ENCODE data around the gene PRG2.

DNA sequence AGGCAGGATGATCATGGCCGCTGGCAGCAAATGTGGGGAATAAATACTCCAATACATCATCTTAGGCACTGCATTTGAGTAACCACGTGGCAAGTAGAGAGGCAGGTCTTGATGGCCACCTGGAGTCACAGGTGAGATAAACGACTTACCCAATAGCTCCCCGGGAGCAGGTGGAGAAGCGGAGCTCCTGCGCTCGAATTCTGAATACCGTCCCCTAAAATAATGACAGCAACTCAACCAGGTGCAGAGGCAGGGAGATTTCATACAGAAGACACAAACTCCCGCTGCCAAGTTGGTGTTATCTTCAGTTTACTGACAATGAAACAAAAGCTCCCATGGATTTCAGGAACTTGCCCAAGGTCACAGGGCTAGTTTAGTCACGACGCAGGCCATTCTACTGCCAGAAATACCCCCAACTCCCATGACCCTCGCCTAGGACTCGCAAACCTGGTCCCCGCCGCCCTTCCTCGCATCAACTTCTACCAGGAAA lies 36.0 kb upstream of the PRG2 start:
- TF ChIP-seq, protein P1, sequence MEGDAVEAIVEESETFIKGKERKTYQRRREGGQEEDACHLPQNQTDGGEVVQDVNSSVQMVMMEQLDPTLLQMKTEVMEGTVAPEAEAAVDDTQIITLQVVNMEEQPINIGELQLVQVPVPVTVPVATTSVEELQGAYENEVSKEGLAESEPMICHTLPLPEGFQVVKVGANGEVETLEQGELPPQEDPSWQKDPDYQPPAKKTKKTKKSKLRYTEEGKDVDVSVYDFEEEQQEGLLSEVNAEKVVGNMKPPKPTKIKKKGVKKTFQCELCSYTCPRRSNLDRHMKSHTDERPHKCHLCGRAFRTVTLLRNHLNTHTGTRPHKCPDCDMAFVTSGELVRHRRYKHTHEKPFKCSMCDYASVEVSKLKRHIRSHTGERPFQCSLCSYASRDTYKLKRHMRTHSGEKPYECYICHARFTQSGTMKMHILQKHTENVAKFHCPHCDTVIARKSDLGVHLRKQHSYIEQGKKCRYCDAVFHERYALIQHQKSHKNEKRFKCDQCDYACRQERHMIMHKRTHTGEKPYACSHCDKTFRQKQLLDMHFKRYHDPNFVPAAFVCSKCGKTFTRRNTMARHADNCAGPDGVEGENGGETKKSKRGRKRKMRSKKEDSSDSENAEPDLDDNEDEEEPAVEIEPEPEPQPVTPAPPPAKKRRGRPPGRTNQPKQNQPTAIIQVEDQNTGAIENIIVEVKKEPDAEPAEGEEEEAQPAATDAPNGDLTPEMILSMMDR (IDR thresholded peaks at IDR 0.05), result no peak
- TF ChIP-seq ELF4 (CRISPR knock-in tag; IDR thresholded peaks at IDR 0.05; ENCODE audit: low read depth), result no peak
- TF ChIP-seq, protein P2, sequence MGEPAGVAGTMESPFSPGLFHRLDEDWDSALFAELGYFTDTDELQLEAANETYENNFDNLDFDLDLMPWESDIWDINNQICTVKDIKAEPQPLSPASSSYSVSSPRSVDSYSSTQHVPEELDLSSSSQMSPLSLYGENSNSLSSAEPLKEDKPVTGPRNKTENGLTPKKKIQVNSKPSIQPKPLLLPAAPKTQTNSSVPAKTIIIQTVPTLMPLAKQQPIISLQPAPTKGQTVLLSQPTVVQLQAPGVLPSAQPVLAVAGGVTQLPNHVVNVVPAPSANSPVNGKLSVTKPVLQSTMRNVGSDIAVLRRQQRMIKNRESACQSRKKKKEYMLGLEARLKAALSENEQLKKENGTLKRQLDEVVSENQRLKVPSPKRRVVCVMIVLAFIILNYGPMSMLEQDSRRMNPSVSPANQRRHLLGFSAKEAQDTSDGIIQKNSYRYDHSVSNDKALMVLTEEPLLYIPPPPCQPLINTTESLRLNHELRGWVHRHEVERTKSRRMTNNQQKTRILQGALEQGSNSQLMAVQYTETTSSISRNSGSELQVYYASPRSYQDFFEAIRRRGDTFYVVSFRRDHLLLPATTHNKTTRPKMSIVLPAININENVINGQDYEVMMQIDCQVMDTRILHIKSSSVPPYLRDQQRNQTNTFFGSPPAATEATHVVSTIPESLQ (CRISPR knock-in tag; IDR thresholded peaks at IDR 0.05), result no peak

Data from WTC11 (cell line).